Measurements from ENCODE around the gene PIP5K1B.
A peak's percentile ranks its signal among the peaks of the same experiment; 100 is the strongest.

GRCh38 chr9:68685770-68686169 is 19.3 kb upstream of the PIP5K1B start:
- TF ChIP-seq RAD21 (IDR thresholded peaks at IDR 0.05; ENCODE audit: low read depth) = peak; percentile 42; the same call in 1 of the 2 replicates
- TF ChIP-seq TCF12 (IDR thresholded peaks at IDR 0.05; ENCODE audit: low read depth) = no peak
- no peak for TF ChIP-seq TAF1 (IDR thresholded peaks at IDR 0.05; ENCODE audit: low read depth)
- TF ChIP-seq CEBPB (IDR thresholded peaks at IDR 0.05) = no peak
- TF ChIP-seq YY1 (IDR thresholded peaks at IDR 0.05; ENCODE audit: low read depth) = no peak
- no peak for TF ChIP-seq CREB1 (IDR thresholded peaks at IDR 0.05; ENCODE audit: low read depth)
- no peak for TF ChIP-seq FOXM1 (IDR thresholded peaks at IDR 0.05; ENCODE audit: borderline replicate concordance, low read depth)
- TF ChIP-seq NFIC (IDR thresholded peaks at IDR 0.05) = no peak
